ENCODE data around the gene RTN4RL1. TPM values are rescaled to one million over a fixed set of nuclear protein-coding genes. Genes with fewer than 3 reads are reported as not detected.

RTN4RL1 gene
- total and polyA plus RNA-seq, 2 experiments from 2014 or later, result 32.2 to 45.4 TPM

GRCh38 chr17:2050300-2051060 lies 25.3 kb upstream of the RTN4RL1 start:
- peaks cover 65% of the 10 kb centered on the region for H3K27me3 ChIP-seq
- peaks cover 8% of the 10 kb centered on the region for H3K4me1 ChIP-seq (ENCODE audit: low read depth)
- H3K4me3 ChIP-seq, result peak overlapping the region; percentile 75
- H3K27ac ChIP-seq, result no peak overlapping the region
- peak; percentile 82 to 83 for DNase-seq (ENCODE audit: low read depth in 1 of 2, low spot score in 1 of 2)
- no peaks in the 10 kb centered on the region for H3K9me3 ChIP-seq (ENCODE audit: low read depth)
- TF ChIP-seq, protein P1, sequence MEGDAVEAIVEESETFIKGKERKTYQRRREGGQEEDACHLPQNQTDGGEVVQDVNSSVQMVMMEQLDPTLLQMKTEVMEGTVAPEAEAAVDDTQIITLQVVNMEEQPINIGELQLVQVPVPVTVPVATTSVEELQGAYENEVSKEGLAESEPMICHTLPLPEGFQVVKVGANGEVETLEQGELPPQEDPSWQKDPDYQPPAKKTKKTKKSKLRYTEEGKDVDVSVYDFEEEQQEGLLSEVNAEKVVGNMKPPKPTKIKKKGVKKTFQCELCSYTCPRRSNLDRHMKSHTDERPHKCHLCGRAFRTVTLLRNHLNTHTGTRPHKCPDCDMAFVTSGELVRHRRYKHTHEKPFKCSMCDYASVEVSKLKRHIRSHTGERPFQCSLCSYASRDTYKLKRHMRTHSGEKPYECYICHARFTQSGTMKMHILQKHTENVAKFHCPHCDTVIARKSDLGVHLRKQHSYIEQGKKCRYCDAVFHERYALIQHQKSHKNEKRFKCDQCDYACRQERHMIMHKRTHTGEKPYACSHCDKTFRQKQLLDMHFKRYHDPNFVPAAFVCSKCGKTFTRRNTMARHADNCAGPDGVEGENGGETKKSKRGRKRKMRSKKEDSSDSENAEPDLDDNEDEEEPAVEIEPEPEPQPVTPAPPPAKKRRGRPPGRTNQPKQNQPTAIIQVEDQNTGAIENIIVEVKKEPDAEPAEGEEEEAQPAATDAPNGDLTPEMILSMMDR (IDR thresholded peaks at IDR 0.05; ENCODE audit: low read depth, low read length), result no peak
- H3K36me3 ChIP-seq, result no peaks in the 10 kb centered on the region

GRCh38 chr17:2049333-2050299 lies 24.5 kb upstream of the RTN4RL1 start:
- Histone ChIP-seq H3K27me3 (peaks cover 57% of the 10 kb centered on the region), H3K4me3 (peak overlapping the region; percentile 93), H3K27ac (no peak overlapping the region), H3K9me3 (ENCODE audit: low read depth) (no peaks in the 10 kb centered on the region), H3K4me1 (ENCODE audit: low read depth) (peaks cover 8% of the 10 kb centered on the region), H3K36me3 (no peaks in the 10 kb centered on the region)
- TF ChIP-seq, protein P1 (IDR thresholded peaks at IDR 0.05; ENCODE audit: low read depth, low read length), result no peak
- DNase-seq (ENCODE audit: low read depth in 1 of 2, low spot score in 1 of 2), result peak; percentile 90 to 93

GRCh38 chr17:2048805-2049204 lies 23.7 kb upstream of the RTN4RL1 start:
- H3K27ac ChIP-seq, result no peak overlapping the region
- H3K36me3 ChIP-seq, result no peaks in the 10 kb centered on the region
- DNase-seq (ENCODE audit: low read depth in 1 of 2, low spot score in 1 of 2), result no peak
- H3K27me3 ChIP-seq, result peaks cover 49% of the 10 kb centered on the region
- H3K4me3 ChIP-seq, result no peak overlapping the region
- TF ChIP-seq, protein P1 (IDR thresholded peaks at IDR 0.05; ENCODE audit: low read depth, low read length), result no peak
- H3K4me1 ChIP-seq (ENCODE audit: low read depth), result peaks cover 8% of the 10 kb centered on the region
- H3K9me3 ChIP-seq (ENCODE audit: low read depth), result no peaks in the 10 kb centered on the region

DNA sequence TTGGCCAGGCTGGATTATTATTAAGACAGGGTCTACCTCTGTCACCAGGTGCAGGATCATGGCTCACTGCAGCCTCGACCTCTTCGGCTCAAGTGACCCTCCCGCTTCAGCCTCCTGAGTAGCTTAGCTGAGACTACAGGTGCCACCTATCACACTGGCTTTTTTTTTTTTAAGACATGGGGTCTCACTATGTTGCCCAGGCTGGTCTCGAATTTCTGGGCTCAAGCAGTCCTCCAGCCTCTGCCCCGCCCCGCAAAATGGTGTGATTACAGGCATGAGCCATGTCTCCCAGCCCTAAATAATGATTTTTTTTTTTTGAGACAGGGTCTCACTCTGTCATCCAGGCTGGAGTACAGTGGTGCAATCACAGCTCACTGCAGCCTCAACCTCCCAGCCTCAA lies 22.5 kb upstream of the RTN4RL1 start:
- H3K27me3 ChIP-seq, result peaks cover 38% of the 10 kb centered on the region
- peaks cover 8% of the 10 kb centered on the region for H3K4me1 ChIP-seq (ENCODE audit: low read depth)
- TF ChIP-seq, protein P1 (IDR thresholded peaks at IDR 0.05; ENCODE audit: low read depth, low read length), result no peak
- no peak for DNase-seq (ENCODE audit: low read depth in 1 of 2, low spot score in 1 of 2)
- no peak overlapping the region for H3K4me3 ChIP-seq
- H3K27ac ChIP-seq, result no peak overlapping the region
- H3K9me3 ChIP-seq (ENCODE audit: low read depth), result no peaks in the 10 kb centered on the region
- peaks cover 5% of the 10 kb centered on the region for H3K36me3 ChIP-seq

- H3K27ac ChIP-seq, result no peak overlapping the region
- peaks cover 13% of the 10 kb centered on the region for H3K27me3 ChIP-seq
- DNase-seq (ENCODE audit: low read depth in 1 of 2, low spot score in 1 of 2), result no peak
- peaks cover 4% of the 10 kb centered on the region for H3K4me1 ChIP-seq (ENCODE audit: low read depth)
- no peak overlapping the region for H3K4me3 ChIP-seq
- H3K36me3 ChIP-seq, result peaks cover 5% of the 10 kb centered on the region
- H3K9me3 ChIP-seq (ENCODE audit: low read depth), result no peaks in the 10 kb centered on the region
- TF ChIP-seq, protein P1 (IDR thresholded peaks at IDR 0.05; ENCODE audit: low read depth, low read length), result no peak
These were observed 19.2 kb upstream of the RTN4RL1 start for GRCh38 chr17:2044263-2044894.
